Activated effector memory CD4-positive, alpha-beta T cell treated with Interleukin-2 at 50 U/mL for 16 hours (primary cell): ENCODE measurements around the gene B4GALT1.

Source experiments
- DNase-seq: peaks from one replicate; pipeline ENCODE4 v3.0.0-alpha.2; 2020

B4GALT1 gene

GRCh38 chr9:33137781-33138264 lies 29.3 kb downstream of the B4GALT1 start:
- DNase-seq, result no peak

GRCh38 chr9:33136721-33137670 lies 30.1 kb downstream of the B4GALT1 start:
- no peak for DNase-seq

GRCh38 chr9:33135470-33135958 lies 31.6 kb downstream of the B4GALT1 start:
- DNase-seq, result no peak

- DNase-seq, result no peak
Observed at GRCh38 chr9:33135031-33135461, 32.1 kb downstream of the B4GALT1 start.

- DNase-seq, result no peak
Observed at GRCh38 chr9:33133186-33133585, 34.0 kb downstream of the B4GALT1 start.

GRCh38 chr9:33131790-33132772 lies 35.1 kb downstream of the B4GALT1 start:
- no peak for DNase-seq

- DNase-seq, result no peak
Observed at GRCh38 chr9:33130961-33131789, 36.0 kb downstream of the B4GALT1 start.

GRCh38 chr9:33129886-33130881 lies 37.0 kb downstream of the B4GALT1 start:
- no peak for DNase-seq

GRCh38 chr9:33129251-33129885 lies 37.8 kb downstream of the B4GALT1 start:
- no peak for DNase-seq

- DNase-seq, result no peak
Observed at GRCh38 chr9:33128570-33128969, 38.6 kb downstream of the B4GALT1 start.

- DNase-seq, result no peak
Observed at GRCh38 chr9:33127881-33128280, 39.3 kb downstream of the B4GALT1 start.

GRCh38 chr9:33125871-33126823 lies 41.0 kb downstream of the B4GALT1 start:
- DNase-seq, result no peak

GRCh38 chr9:33125461-33125860 lies 41.7 kb downstream of the B4GALT1 start:
- DNase-seq, result no peak

- no peak for DNase-seq
Observed at GRCh38 chr9:33124751-33125381, 42.3 kb downstream of the B4GALT1 start.

- DNase-seq, result no peak
Observed at GRCh38 chr9:33124046-33124445, 43.1 kb downstream of the B4GALT1 start.

GRCh38 chr9:33123407-33124031 lies 43.6 kb downstream of the B4GALT1 start:
- DNase-seq, result no peak

GRCh38 chr9:33120620-33121019 lies 46.5 kb downstream of the B4GALT1 start:
- no peak for DNase-seq

- DNase-seq, result no peak
Observed at GRCh38 chr9:33117796-33118195, 49.3 kb downstream of the B4GALT1 start.
